CD4-positive, alpha-beta T cell treated with Interferon alpha-2 for 1 hour (primary cell): ENCODE data around the gene EXOSC7.

ENCODE experiments used
- DNase-seq, 2 donors: peaks; one replicate each; pipeline ENCODE4 v3.0.0-alpha.2; 2020 to 2022

Gene EXOSC7

DNA sequence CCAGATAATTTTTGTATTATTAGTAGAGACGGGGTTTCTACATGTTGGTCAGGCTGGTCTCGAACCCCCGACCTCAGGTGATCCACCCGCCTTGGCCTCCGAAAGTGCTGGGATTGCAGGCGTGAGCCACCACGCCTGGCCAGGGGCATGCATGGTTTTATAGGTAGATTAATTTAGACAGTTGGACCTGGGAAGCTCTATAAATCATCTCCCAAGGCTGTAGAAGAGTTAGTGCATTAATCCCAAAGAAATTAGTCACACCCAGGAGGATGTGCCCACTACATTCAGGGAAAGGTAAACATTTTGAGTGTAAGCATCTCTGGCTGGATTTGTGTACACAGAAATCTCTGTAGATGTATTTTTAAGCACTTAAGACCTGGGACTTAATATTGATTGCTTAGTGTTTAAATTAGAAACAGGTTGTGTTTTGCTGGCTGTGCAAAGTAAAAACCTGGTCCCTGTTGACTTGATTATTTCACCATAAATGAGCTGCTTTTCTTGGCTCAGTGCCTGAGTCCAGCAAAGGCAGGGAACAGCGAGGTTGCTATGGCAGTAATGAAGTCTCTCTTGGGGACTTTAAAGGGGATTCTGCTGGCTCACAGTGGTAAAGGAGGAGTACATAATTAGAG, 19.2 kb downstream of the EXOSC7 start:
- DNase-seq, result no peak

DNA sequence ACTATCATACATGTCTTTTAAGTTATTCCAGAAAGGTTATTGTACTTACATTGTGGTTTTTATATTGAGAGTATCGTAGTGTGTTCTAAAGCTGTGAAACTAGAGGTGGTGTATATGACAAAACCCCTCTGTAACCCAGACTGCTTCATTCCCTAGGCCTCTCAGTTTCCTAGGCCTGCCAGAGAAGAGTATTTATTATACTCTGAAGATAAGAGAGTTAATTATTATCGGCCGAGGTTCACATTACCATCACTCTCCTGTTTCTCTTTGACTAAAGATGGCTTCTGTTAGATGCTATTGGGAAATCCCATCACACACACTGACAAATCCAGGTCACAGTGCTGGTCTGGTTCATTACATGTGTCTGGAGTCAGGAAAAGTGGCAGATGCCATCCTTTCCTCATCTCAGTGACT, 20.5 kb downstream of the EXOSC7 start:
- no peak for DNase-seq

DNA sequence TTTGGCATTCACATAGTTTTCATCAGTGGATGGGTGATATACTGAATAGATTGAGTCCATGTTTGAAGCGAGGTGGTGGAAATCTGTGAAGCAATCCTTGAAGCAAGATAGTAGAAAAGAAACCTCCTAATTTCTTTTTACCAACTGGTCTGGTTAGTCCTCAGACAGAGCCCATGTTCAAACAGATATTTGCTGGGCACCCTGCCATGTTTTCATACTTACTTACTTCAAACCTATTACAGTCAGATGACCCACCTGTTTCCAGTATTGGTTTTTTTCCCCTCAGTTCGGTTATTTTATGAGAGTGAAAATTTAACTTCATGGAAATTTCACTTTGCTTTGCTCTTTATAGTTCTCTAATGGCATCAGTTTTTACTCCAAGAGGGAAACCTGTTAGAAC, 23.7 kb downstream of the EXOSC7 start:
- no peak for DNase-seq

DNA sequence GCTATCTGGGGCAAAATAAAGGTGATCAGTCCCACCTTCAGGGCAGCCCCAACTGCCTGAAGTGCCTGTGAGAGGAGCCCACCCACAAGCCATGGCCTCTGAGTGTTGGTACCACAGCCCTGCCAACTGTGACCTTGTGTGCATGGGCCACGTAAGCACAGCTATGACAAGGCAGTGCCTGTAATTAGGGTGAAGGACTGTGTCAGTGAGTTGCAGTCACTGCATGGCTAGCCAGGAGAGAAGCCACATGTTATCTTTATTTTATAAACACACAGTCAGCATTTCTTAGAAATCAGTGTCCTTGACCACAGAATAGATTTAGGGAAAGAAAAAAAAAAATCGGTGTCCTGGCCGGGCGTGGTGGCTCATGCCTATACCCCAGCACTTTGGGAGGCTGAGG, 24.8 kb downstream of the EXOSC7 start:
- no peak for DNase-seq

DNA sequence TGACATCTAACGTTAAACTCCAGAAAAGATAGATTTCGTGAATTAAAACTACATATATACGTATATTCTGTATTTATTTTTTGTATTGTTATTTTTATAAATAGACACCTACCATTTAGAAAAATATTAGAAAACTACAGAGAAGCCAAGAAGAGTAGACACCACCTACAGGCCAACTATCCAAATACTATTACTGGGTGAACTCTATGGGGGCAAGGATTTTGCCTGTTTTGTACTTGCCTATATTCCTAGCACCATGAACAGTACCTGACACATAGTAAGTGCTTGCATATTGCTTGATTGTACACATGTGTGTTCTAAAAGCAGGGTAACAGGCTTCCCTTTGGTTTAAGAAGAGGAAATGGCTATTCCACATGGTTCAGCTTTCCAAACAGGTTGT, 25.7 kb downstream of the EXOSC7 start:
- no peak for DNase-seq

DNA sequence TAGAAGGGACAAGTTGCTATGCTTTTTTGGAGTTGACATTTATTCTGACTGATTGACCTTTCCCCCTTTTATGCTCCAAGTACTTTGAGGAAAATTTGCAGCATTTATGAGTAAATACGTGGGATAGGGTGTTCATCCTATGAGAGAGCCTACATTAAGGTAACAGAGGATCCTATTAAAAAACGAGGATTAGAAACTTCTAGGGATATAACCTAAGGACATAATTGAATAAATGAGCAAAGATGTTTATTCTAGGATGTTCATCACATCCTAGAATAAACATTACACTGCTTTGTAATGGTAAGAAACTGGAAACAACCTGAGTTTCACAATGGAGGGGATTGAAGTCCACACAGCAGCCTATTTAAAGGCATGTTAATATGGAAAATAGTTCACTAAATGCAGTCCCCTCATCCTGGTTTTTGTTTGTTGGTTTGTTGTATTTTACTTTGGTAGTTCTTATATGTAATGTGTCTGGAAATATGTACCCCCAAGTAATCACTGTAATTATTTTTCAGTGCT, 26.2 kb downstream of the EXOSC7 start:
- no peak for DNase-seq

DNA sequence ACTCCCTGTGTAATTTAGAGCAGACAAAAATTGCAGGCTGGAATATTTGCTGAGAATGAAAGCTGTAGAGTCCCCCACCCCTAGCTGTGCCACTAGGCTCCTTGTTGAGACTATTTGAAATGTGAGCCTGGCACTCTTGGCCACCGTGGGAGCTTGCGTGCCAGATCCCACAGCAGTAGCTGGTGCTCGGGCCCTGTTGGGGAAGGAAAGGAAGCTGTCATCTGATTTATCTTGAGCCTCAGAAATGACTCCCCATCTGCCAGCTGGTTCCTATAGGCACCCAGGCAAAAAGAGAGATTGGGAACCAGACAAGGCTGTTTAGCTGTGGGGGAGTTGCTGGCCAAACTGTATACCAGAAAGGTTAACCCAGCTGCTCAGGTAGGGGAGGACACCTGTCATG, 26.7 kb downstream of the EXOSC7 start:
- no peak for DNase-seq

DNA sequence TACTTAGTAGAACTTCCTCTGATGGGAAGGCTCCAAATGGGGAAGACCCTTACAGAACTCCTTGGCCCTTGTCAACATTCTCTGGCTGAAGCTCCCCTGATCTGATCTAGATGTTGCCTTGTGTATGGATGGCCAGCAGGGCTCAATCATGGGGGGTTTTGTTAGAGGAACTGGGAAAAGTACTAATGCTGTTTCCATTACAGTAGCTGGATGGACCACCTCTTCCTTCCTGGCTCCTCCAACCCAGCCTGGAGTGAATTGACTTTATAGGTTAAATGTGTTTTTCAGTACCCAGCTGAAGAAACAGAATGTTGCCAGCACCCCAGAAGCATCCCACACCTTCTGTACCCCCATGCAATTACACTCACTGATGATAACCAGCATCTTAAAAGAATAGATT, 27.4 kb downstream of the EXOSC7 start:
- DNase-seq, result no peak

DNA sequence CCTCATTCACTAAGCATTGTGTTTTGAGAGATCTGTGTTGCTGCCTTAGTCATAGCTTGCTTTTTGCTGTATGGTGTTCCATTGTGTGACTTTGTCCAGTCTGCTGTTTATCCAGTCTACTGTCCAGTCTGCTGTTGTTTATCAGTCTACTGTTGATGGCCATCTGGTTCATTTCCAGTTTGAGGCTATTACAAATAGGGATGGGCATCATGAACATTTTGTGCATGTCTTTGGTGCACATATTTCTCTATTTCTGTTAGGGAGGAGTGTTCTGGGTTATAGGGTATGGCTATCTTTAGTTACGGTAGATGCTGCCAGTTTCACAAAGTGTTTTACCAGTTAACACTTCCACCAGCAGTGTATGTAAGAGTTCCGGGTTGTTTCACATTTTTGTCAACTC, 27.8 kb downstream of the EXOSC7 start:
- DNase-seq, result no peak

DNA sequence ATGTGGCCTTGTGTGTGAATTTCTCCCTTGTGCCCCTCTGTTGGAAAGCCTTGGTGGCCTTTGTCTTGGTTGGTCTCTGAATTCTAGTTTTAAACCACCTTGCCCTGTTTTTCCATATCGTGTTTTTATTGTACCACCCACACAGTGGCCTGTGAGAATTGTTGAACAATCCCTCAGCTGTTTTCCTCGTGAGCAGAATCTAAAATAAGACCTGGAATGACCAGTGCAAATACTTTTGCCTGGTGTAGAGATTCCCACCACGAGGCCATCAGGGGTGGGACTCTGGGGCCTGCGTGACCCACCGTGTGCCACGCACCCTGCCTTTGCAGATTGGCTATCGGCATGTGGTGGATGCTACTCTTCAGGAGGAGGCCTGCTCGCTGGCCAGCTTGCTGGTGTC, 31.0 kb downstream of the EXOSC7 start:
- no peak for DNase-seq

DNA sequence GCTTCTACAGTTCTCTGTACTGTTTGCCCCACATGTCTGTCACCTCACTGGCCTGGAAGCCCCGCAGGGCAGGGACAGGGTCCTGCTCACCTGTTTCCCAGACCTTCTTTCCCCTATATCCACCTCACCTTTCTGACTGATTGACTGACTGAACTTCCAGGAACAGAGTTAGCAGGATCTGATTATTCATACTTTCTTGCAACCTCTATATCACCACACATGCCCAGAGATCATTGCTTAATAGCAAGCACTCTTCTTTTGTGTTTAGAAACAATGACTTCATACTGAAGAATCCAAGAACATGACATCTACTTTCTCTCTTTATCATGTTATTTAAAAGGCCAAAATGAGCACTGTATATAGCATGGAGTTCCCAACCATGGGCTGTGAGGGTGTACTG, 32.1 kb downstream of the EXOSC7 start:
- DNase-seq, result no peak

DNA sequence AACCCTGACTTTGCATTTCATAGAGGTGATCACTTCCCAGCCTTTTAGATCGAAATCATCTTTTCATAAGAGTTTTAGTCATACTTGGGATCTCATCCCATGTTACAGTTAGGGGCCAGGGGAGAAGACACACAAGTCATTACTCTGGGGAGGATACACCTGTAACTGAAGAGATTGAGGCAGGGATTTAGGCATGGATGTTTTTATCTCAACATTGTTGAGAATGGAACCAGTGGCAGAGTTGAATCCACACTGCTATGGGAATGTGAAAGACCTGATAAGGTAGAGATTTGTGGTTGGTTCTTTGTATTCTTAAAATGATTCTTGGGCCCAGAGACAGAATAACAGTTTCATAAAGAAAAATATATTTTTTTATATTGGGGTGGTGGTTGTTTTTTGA, 33.8 kb downstream of the EXOSC7 start:
- DNase-seq, result no peak

DNA sequence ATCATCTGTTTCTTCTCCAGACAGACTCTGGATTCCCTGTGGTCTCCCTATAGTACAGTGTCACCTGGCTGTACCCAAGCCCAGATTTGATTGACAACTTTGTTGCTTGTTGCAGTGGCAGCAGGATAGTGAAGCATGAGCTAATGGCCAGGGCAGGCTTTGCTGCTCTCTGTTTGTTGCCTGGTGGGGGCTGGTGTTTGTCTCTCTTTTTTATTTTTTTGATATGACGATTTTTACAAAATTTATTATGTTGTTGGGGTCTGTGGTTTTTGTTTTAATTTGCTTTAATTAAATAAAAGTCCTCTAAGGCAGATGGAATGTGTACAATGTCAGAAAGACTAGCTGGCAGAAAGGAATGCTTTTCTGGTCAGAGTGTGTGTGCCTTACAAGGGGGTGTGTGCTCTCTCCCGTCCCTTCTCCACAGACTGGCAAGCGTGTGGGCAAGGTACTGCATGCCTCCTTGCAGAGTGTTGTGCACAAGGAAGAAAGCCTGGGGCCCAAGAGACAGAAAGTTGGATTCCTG, 34.8 kb downstream of the EXOSC7 start:
- no peak for DNase-seq

DNA sequence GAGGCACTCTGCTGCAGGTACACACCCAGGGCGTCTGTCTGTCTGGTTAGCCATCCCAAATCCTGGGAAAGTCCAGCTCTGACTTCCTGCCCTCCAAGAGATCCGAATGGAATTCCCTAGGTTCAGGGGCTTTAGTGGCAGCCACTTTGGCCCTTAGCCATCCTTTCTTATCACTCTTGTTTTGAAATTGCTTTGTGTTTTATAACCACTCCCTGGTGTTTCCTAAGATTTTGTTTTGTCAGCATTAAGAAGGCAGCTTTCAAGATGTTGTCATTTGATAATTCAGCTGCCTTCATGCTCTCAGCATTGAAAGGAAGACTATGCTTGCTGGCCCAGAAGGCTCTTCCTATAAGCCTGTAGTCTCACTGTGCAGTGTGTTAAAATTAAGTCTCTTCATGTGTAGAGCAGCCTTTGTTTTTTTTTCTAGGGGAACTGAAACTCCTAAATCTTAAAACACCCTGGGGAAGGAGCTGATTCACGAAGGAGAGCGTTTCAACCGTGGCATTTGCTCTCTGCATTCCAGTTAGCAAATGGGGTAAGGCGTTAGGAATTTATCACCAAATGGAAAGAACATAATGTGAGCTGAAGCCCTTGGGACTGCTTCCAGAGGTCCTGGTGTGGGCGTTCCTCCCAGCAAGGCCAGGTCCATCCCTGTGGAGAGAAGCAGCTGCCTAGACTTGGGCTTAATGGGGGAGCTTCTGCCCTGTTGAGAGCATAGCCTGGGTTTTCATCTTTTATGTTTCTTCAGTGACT, 35.9 kb downstream of the EXOSC7 start:
- no peak for DNase-seq

DNA sequence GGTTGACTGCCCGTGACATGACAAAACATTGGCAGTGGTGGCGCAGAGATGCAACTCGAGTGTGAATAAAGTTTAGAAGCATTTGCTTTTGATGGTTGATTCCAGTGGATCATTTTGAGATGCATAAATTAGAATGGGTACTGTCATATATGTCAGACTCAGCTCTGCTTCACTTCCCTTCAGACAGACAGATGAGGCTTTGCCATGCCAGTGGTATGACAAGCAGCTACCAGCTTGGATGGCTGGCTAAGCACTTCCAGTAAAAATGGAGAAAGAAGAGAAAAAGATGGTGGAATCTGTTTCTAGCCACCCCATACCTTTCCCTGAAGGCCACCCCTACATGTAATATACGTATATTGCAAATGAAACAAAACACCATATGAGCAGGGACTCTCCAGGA, 36.5 kb downstream of the EXOSC7 start:
- no peak for DNase-seq

DNA sequence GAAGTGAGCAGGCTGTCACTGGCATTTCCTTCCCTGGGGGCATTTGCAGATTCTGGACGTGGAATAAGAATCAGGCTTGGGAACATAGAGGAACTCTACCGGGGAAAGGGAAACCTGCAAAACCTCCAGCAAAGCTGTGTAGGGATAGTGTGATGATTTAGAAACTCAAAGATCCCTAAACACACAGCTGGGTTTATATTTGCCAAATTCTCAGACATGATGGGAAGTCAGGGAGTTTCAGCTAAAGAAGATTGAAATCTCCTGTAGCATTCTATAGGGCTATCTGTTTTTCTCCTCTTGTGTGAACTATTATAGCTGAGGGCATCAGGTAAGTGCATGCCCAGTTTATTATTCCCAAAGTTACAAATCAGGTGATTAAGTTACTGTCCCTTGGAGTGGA, 40.9 kb downstream of the EXOSC7 start:
- DNase-seq, result no peak

DNA sequence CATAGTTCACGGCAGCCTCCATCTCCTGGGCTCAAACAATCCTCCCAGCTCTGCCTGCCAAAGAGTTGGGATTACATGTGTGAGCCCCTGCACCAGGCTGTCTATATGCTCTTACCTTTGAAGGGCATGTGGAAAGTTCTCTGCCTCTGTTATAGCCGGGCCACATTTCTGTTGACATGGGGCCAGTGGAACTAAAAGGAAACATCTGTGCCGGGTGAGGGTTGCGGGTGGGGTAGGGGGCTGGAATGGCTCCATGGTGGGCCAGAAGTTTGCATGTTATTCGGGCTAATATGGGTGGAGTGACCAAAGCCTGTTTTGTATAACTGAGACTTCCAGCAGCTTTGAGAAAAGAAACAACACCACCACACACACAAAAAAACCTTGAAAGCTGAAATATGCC, 41.8 kb downstream of the EXOSC7 start:
- no peak for DNase-seq

DNA sequence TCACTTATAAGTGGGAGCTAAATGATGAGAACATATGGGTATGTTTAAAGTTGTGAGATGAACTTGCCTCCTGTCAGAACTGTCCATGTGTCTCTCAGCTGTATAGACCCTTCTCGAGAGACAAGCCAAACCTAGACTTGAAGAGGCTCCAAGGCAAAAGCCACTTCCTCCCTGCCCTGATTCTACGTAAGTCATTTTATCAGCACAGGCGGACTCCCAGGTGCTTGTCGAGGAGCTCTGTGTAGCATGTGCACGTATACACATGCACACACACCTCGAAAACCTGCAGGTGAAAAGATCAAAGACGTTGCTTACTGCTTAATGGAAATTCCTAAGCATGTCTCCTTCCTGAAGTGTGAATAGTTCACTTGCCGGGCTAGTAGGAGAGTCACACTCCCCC, 44.5 kb downstream of the EXOSC7 start:
- peak in 1 of 2 donors; percentile 19 for DNase-seq

DNA sequence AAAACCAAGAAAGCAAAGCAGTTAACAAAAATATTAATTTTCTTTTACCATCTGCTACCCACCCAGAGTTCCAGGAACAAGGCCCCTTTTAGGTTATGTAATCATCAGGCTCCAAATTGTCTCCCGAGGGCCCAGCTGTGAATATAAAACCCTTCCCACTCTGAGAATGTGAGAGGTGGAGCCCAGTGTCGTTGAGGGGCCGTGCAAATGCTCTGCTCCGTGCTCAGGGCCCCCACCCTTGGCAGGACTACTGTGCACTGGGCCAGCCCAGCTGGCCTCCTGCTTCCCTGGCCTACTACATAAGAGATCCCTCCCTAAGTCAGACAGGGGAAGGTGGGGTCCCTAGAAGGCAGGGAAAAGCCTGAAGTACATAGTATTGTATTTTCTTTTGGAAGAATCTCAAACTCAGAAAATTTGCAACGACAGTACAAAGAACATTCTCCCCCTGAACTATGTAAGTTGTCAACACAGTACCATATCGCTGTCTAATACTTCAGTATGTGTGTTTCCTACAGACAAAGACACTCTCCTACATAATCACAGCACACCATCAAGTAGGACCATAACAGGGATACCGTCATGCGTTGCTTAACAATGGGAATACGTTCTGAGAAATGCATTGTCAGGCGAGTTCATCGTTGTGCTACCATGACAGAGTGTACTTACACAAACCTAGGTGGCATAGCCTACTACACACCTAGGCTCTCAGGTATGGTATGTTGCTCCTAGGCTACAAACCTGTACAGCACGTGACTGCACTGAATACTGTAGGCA, 45.7 kb downstream of the EXOSC7 start:
- no peak for DNase-seq

DNA sequence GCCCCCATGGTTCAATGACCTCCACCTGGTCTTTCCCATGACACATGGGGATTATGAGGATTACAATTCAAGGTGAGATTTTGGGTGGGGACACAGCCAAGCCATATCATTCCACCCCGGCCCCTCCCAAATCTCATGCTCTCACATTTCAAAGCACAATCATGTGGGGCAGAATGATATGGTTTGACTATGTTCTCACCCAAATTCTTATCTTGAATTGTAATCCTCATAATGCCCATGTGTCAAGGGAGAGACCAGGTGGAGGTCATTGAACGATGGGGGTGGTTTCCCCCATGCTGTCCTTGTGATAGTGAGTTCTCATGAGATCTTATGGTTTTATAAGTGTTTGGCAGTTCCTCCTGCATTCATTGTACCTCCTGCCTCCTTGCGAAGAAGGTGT, 47.6 kb downstream of the EXOSC7 start:
- DNase-seq, result no peak

DNA sequence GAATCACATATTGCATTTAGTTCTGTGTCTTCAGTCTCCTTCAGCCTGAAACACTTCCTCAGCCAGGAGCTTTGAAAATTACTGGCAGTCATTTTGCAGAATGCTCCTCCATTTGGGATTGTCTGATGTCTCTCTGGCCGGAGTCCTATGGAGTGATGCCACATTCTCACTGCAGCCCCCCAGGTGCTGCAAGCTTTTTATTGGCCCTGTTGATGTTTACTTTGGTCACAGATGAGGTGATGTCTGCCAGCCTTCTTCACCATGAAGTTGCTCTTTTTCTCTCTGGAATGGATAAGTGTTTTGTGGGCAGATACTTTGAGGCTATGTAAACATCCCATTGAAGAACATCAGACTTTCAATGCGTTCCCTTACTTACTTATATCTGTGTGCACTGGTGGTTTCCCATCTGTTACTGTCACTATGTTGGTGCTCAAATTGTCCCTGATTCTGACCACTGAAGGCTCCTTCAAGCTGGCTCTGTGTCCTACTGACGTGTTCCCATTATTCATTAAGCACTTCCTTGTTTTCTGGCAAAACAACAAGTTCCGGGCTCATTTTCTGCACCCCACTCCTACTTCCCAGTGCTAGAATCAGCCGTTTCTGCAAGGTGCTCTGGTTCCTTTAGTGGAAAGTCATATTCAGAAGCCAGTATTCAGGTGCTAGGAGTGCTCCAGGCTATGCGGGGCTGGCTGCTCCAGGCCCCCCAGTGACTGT, 48.7 kb downstream of the EXOSC7 start:
- no peak for DNase-seq

DNA sequence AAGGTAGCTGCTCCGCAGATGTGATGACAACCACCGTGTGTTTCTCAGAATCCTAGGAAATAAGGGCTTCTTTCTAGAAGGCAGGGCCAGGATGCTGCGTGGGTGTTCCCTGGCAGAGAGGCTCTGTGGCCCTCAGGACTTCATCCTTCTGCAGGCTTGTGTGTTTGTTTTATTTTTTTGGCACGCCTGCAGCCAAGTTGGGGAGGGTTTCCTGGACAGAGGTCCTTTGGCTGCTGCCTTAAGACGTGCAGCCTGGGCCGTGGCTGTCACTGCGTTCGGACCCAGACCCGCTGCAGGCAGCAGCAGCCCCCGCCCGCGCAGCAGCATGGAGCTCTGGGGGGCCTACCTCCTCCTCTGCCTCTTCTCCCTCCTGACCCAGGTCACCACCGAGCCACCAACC, 50.0 kb downstream of the EXOSC7 start, which contains the start of gene CLEC3B:
Gene CLEC3B, plus strand, starts transcription at position 266 of the 400 bp plus-strand sequence. Its CDS starts 60 bp downstream, at position 326.
- no peak for DNase-seq

DNA sequence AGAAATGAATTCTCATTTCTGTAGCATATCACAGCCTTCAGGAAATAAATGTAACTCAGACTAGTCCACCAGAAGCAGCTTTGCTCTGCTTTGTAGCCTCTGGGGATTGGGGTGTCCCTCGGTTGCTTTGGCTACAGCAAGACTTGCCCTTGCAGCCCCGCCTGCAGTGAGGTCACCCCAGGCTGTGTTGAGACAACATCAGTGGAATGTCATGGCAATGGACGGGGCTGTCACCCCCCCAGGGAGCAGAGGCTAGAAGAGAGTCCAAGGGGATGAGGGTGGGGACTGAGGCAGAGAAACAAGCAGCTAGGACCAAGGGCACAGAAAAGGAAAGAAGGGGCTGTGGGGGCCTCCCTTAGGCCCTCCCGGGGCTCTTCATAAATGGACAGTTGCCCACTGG, 50.9 kb downstream of the EXOSC7 start:
- no peak for DNase-seq
